HG03135 (cell line): ENCODE data around the gene COG5.
A peak's percentile ranks its signal among the peaks of the same experiment; 100 is the strongest.

Source experiments
- ATAC-seq: cut with Tn5 transposase; IDR thresholded peaks from one replicate; pipeline ENCODE4 v1.9.1; 2021; ENCODE audit warnings: mild to moderate bottlenecking, moderate library complexity; ENCODE audit not compliant: unreplicated experiment

COG5 gene

DNA sequence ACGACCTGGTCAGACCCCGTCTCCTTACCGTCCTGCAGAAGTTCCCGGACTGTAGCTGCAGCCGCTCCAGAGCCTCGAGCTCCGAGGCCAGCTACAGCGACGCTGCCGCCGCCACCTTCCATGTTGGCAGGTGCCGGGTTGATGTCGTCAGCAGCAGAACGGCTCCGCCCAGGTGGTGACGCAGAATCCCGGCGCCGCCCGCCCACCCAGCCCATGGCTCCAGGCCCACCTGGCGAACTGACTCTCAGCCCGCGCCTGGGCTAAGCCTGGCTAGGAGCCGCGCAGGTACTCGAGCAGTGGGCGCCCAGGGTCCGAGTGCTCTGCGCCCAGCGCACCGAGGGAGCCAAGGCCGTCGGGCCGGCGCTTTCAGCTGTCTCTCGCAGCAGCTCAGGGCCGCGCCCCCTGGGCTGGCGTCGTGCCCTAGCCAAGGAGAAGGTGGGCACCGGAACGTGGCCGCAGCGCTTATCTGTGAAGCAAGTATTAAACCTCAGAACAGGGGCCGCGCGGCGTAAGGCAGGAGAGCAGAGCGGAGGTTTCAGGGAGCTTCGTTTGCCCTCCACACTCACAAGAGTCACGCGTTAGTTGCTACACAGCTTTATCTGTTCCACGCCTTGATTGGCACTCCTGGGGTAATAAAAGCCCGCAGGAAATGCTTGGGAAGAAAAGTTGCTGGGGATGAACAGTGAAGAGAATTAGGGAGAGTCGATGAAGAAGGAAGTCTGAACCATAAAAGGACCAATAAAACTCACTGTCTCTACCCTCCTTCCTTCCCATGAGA, at the start of gene COG5, which contains the start of gene DUS4L:
Gene COG5, minus strand, starts transcription at position 146 of the 778 bp plus-strand sequence. Its CDS starts 24 bp downstream, at position 122.
Gene DUS4L, plus strand, starts transcription at position 197 of the 778 bp plus-strand sequence. CDS start 3,100 bp downstream, outside the sequence.
- ATAC-seq = peak; percentile 92

DNA sequence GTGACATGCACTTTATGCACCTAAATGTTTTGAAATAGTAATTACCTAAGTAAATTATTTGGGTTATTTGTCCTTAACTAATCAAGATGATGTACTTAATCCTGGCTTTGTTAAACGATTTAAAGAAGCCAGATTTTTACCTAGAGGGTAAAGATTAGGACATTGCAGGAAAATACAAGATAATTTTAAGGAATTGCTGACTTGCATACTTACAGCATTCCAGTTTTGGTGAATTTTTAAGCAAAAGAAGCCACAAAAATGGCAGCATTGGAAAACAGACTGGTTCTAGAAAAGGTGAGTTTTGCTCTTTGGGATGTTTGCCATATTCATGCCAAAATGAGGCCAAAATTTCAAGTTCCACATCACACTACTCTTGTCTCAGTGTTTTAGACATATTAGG, 49.7 kb upstream of the COG5 start:
- no peak for ATAC-seq

DNA sequence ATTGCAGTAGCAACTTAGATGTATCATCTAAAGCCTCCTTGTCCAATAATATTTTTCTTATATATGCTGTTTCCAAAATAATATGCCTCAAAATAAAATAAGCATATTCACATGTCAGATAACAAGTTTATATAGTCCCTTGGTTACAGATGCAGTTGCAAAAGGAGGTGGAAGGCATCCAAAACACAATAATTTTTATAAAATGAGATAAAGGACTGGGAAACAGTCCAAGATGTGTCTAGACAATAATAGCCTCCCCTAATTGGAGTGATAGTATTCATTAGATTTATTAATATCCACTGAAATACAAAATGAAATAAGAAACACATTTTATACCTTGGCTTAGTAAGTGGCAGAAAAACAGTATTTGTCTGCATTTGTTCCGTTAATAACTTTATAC, 46.6 kb upstream of the COG5 start:
- no peak for ATAC-seq

DNA sequence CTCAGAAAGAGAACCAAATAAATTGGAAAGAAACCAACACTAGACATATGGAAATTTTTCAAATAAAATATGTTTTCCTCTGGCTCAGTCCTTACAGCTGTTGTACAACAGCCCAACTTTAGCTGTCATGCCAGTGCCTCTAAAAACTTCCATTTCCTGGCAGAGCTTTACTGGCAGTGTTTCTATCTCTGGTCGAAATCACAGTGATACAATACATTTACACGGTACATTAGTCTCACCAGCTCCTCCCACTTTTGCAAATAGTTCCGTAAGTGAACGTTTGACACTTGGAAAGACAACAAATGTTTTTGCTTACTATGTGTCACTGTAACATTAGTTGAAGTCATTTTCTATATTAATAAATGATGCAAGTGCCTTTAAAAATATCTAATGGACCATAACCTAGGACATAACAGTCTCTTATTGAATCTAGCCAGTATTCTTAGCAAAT, 46.1 kb upstream of the COG5 start:
- no peak for ATAC-seq

DNA sequence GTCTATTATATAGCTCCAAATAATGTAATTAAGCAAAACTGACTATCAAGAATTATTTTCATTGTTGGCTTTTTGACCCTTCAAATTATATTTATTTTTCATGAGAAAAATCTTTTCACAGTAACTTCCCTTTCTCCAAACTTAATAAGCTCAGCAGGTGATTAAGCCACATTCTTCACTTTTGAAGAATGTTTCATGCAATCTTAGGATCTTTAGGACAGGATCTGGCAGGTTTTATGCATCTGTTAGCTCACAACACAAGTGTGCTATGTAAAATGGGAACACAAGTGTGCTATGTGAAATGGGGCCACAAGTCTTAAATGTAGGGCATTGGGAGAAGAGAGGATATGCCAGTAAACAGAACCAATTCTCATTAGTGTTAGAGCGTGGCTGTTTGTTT, 42.6 kb upstream of the COG5 start:
- ATAC-seq = no peak

DNA sequence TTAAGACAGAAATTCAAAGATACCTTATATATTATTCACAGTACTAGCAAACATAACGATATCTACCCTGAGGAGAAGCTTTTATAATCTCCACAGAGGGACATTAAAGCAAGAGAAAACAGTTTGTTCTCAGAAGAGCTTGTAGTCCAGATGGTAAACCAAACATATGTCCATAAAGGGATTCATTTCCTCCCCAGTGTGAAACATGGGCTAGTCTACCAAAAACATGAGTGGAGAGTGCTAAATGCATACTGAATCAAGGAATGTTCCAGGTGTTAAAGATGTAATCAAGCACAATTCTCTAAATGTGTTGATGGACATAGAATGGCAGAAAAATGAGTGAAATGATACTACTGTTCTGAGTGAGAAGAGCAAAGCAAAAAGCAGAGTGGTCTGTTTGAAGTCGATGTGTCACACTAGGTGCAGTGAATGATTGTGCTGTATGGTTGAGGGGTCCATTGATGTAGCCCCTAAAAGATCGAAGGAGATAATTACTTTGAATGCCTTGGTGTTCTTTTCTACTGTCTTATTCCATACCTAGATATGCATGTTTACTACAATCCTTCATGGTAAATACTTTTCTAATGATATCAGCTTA, 41.6 kb upstream of the COG5 start:
- ATAC-seq = no peak

DNA sequence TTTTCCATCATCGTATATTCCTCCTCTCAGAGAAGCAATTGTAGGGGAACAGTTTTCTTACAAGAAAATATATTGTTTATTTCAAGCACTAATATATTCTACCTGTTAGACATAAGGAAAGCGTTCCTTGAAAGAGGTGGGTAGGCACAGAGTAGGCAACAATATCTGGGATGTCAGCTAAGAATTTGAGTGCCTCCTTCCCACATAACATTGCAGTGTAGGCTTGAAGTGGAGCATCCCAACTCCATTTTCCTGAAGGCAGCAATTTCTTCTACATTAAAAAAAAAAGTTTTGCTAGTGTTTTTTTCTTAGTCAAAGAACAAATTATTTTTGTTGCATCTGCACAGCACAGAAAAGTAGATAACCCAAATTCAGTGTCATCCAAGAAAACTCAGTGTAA, 37.1 kb upstream of the COG5 start:
- no peak for ATAC-seq

DNA sequence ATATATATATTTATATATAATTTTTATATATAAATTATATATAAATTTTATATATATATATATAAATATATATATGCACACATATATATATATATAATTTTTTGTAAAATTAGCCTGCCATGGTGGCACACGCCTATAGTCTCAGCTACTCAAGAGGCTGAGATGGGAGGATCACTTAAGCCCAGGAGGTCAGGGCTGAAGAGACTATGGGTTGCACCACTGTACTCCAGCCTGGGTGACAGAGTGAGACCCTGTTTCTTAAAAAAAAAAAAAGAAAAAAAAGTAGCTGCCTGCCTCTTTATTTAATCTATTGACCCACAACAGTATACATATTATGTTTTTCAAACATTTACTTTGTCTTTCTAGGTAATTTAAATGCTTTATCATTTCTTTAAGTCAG, 35.5 kb upstream of the COG5 start:
- ATAC-seq = no peak

DNA sequence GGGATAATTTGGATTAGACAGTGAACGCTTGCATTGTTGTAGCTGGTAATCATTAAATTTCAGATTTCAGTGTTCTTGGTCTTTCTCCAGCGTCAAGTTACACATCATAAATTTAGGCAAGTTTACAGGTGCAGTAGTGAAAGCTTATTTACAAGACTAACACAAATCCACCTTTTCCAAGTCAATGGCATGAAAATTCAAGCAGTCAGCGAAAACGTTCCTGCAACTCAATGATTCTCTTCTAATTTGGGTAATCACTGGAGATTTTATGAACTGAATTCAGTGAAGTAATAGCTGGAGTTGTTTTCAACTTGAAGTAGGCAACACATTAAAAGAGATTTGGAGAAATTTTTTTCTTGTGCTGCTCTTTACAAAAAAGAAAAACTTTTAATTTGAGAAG, 34.2 kb upstream of the COG5 start:
- no peak for ATAC-seq

DNA sequence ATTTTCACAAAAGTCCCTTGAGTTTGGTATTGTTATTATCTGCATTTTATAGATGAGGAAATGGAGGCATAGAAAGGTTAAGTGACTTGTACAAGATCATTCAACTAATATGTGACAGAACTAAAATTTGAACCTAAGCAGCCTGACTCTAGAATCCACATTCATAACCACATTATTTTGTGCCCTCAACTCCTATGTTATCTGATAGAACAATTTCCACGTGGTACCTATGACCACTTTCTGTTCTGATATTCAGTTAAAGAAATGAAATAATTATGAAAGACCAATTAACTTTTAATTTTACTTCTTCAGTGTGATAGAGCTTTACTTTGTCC, 33.8 kb upstream of the COG5 start:
- no peak for ATAC-seq

DNA sequence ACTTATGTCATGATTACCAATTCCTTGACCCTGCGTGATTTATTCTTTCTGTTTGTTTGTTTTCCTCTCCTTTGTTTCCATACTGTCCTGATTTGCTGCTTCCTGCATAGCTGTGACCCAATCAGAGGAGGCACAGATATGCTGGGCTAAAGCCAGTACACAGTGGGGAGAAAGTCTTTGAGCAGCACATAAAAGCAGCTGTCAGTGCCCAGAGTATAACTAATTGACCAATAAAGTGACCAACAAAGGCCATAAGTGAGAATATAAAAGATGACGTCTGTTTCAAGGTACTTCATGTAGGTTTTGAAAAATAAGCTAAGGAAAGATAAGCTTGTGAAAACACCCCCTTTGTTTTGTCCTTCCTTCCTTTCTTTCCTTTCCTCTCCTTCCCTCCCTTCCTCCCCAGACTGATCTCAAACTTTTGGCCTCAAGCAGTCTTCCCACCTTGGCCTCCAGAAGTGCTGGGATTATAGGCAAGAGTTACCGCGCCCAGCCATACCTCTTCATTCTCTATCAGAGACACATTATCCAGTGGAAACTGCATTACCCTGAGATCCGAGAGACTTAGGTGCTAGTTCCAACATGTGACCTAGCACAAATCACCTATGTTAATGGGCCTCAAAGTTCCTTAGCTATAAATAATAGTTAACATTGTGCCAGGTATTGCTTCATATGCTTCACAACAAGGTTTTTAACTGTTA, 33.3 kb upstream of the COG5 start:
- no peak for ATAC-seq

DNA sequence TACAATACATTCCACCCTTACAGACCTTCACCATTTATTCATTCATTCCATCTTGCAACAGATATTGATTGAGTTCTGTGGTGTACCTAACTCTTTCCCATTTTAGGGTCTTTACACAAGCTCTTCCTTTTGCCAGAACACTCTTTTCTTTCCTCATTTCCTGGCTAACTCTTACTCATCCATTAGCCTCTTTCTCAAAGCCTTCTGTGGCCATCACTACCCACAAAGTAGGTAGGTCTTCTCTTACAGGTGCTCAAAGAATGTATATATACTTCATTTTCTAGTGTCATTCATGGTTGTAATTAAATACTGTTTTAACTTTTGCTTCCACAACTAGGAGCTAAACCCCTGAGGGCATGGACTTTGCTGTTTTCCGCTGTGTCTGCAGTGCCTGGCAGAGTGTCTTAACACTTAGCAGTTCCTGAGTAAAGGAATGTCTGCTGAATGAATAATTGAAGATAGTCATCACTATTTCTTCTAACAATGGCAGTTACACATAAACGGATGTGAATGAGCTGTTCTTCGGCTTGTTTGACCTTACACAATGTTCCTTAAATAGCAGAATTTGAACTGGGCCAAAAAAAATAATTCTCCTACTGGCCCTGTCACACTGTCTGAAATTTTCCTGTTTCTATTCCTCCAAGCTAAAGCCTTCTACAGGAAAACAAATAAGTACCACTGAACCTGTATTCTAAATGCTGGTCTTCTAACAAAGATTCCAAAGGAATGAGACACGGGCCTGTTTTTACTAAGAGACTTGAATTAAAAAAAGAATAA, 31.4 kb upstream of the COG5 start:
- no peak for ATAC-seq

DNA sequence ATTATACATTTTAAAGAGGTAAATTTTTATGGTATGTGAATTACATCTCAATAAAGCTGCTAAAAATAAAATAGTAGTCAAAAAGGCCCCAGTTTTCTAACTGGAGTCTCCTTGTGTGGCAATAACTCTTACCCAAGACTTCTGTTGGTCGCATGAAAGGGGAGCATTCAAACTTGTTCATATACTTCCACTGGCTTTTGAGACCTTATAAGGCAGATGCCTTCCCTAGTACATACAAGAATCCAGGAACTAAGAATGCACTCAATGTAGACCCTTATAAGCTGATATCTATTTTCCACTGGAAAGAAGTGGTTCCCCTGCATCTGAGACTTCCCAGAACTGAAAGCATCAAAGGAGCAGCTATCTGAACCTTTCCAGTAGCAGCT, 29.3 kb upstream of the COG5 start:
- no peak for ATAC-seq

DNA sequence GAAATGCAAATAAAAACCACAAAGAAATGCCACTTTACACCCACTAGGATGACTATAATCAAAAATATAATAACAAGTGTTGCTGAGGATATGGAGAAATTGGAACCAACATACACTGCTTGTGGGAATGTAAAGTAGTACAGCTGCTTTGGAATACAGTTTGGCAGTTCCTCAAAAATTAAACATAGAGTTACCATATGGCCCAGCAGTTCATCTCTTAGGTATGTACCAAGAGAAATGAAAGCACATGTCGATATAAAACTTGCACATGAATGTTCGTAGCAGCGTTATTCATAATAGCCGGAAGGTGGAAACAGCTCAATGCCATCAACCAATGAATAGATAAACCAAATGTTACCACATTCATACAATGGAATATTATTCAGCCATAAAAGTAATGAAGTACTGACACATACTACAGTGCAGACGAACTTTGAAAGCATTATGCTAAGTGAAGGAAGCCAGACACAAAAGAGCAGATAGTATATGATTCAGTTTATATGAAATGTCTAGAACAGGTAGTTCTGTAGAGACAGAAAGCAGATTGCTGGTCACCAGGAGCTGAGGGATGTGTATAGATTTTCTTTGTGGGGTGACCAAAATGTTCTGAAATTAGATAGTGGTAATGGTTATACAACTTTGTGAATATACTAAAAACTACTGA, 28.8 kb upstream of the COG5 start:
- no peak for ATAC-seq

DNA sequence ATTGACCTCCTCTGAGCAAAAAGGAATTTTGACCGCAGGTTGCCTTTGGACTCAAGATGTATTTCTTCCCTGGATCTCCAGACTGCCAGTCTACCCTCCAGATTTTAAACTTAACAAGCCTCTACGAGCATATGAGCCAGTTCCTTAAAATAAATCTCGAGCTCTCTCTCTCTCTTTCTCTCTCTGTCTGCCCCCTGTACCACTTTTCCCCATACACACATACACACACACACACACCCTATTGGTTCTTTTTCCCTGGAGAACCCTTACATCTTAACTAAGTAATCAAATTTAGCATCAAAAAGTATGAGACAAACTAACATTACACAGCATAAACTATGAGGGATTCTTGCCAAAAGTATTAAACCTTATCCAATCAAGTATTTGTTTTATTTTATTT, 27.7 kb upstream of the COG5 start:
- ATAC-seq = no peak

DNA sequence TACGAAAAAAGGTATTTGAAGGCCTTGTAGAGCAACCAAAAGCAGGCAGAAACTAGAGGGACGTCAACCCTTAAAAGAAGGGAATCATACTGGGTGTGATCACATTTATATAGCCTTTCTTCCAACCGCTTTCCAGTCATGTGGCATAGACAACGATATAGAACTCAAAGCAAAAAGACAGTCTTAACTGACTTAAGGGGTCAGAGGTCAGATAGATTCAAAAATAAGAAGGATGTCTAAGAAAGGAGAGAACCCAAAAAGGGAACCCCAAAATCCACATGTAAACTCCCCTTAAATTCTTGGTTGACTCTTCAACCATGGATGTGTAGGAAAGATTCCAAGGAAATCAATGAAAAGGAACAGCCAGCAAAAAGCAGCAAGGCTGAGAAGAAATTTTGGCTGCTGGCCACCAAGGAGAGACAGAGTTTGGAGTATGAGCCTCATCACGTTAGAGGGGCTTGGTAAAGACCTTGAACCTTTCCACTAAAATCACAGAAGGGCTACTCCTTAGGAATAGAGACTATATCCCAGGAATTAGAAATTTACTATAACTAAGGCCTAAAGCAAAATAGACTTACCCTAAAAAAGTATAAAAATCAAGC, 24.9 kb upstream of the COG5 start:
- ATAC-seq = no peak

DNA sequence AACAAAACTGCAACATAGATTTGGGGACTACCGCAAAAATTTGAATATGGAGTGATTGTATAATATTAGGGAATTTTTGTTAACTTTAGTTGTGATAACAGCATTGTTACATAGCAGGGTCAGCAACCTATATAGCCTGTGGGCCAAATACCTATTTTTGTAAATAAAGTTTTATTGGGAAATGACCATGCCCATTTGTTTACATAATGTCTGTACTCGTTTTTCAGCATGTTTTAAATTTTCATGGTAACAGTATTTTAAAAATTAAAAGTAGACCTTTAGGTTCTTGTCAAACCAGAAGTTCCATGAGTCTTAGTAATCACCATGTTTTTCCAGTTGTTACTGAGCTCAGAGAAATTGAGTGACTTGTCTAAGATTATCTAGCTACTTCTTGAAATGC, 21.0 kb upstream of the COG5 start:
- ATAC-seq = no peak

DNA sequence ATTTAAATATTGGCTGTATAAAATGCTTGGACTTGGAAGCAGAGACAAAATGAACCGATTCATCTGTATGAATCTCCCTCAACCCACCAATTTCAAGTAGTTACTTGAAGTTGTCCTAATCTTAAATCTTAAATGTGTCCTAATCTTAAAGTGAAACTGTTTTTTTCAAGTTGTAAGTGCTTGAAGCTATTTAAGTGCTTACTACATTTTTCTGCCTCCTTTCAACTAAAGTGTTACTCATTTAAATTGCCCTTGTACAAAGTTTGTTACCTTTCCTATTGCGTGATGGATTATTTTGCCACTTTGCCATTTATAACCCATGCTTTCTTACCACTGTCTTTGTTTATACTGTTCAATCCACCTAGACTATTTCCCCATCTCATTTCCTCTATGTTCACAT, 19.2 kb upstream of the COG5 start:
- no peak for ATAC-seq

DNA sequence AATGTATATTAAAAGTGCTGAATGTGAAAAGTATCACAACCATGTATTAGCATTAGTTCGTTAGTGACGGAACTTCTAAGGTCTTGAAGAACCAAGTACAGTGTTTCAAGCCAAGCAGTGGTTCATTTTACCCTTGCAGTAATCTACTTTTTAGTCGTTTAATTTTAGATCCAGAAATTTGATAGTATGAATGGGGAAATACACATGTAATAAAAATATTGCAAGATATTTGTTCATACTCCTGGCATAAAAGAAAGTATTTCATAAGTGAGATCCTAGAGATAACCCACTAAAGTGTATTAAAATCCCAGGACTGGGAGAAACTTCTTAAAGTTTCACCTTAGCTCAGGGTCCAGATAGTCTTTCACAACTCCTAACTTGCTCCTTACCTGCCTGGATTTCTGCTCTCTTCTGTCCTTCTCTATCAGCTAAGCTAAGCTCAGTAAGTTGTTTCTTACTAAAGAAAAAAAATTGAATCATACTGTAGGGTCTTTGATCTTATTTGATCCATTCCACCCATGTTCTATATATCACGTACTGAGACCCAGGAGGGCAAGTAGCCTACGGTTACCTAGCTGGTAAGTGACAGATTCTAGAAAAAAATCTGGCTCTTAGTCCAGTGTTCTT, 17.8 kb upstream of the COG5 start:
- no peak for ATAC-seq
